ENCODE results near the gene DPPA5.
"Not testable (repeated sequence)": the region's sequence is repeated elsewhere in the genome, so short reads cannot be mapped to it uniquely, and the experiment has no call there.

The DPPA5 gene, protein sequence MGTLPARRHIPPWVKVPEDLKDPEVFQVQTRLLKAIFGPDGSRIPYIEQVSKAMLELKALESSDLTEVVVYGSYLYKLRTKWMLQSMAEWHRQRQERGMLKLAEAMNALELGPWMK

DNA sequence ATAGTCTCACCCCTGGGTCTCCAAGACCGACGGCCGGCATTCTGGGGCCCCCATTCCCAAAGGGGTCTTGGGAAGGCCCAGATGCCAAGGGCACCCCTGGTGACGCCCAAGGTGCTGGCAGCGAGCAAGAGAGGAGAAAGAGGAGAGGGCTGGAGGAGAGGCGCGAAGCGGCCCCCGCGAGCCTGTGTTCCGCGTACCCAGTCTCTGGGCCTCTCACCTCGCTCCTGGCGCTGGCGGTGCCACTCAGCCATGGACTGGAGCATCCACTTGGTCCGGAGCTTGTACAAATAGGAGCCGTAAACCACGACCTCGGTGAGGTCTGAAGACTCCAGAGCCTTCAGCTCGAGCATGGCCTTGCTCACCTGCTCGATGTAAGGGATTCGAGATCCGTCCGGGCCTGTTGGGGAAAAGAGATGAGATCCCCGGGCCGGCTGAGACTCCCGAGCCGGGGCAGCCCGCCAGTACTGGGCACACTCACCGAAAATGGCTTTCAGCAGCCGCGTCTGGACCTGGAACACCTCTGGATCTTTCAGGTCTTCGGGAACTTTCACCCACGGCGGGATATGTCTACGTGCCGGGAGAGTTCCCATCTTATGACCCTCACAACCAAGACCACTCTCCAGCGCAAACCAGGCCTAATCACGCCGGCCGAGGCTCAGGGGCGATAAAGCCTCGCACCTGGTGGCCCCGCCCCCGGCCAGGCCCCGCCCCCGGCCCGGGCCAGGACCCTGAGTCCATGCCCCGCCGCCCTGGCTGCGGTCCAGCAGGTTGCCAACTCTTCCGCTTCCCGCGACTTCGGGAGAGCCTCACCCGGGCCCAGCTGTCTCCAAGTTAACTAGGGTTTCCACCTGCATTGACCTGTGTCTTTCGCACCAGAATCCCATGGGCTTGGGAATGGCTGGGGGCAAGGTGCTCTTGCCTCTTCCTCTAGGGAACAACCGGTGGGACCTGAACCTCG is at the start of gene DPPA5:
Gene DPPA5, minus strand, starts transcription at position 641 of the 958 bp plus-strand sequence. Its CDS starts 51 bp downstream, at position 590.
- DNase-seq, result no peak

DNA sequence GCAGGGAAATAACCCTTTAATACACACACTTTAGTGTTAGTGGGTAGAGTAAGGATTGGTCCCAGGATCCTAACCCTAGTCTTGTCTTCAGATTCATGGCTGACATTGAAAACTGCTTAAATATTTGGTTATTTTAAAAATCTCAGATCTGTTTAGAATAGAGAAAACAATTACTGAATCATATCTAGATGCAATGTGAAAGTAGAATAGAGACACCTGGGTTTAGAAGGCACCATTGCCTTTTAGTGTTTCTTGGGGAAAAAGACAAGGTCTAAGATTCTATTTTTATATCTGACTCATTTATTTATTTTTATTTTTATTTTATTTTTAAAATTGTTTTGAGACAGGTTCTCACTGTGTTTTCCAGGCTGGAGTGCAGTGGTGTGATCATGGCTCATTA is 46.6 kb upstream of the DPPA5 start:
- no peak for DNase-seq

DNA sequence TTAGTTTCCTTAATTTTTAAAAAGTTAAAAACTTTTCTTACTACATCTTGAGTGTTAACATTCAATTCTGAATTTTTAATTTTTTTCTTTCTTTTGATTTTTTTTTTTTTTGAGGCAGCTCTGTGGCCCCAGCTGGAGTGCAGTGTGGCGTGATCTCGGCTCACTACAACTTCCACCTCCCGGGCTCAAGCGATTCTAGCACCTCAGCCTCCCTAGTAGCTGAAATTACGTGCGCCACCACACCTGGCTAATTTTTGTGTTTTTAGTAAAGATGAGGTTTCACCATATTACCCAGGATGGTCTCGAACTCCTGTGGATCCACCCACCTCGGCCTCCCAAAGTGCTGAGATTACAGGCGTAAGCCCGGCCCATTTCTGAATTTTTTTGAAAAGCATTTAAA is 41.8 kb upstream of the DPPA5 start:
- no peak for DNase-seq

DNA sequence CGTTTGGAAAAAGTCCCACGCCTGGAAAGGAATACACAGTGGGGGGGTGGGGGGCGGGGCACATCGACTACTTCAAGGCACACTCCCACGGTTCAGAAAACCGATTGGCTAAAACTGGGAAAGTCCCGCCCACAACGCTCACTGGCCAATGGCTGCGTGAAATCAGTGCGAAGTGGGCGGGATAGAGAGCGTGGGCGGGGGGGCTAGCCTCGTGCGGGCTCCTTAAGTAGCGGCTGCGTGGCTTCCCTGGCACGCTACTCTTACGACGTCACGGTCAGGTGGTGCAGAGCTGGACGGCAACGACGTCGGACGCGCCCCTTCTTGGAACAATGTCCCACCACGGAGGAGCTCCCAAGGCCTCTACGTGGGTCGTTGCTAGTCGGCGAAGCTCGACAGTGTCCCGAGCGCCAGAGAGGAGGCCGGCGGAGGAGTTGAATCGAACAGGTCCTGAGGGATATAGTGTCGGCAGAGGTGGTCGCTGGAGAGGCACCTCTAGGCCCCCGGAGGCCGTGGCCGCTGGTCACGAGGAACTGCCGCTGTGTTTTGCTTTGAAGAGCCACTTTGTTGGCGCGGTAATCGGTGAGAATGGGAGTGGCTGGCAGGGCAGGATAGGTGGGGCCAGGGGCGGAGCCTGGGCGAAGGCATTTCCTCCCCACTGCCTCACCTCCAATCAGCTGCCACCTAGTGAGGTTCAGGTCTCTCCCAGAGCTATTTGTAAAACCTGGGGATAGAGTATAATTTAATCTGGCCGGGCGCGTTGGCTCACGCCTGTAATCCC is 40.7 kb upstream of the DPPA5 start, which contains the start of gene DDX43:
Gene DDX43, plus strand, starts transcription at position 252 of the 778 bp plus-strand sequence. Its CDS starts 78 bp downstream, at position 330.
- DNase-seq, result peak; percentile 59

DNA sequence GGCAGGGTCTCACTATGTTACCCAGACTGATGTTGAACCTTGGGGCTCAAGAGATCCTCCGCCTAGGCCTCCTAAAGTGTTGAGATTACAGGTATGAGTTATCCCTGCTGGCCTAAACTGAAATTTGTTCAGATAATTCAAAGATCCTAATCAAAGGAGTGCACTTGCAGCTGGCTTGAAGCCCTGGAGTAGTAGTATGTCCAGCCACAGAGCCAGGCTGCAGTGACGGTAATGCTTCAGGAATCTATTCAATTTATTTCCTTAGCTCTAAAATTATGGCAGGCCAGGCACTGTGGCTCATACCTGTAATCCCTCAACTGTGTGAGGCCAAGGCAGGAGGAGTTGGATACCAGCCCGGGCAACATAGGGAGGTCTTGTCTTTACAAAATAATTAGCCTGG is 39.2 kb upstream of the DPPA5 start:
- no peak for DNase-seq

DNA sequence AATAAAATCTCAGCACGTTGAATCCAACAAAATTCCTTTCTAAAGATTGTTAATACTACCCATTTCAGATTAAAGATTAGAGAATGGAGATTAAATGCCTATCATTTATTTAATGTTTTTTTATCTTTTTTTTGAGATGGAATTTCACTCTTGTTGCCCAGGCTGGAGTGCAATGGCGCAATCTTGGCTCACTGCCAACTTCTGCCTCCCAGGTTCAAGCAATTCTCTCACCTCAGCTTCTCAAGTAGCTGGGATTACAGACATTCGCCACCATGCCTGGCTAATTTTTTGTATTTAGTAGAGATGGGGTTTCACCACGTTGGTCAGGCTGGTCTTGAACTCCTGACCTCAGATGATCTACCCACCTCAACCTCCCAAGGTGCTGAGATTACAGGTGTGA is 38.1 kb upstream of the DPPA5 start:
- DNase-seq, result not testable (repeated sequence)

DNA sequence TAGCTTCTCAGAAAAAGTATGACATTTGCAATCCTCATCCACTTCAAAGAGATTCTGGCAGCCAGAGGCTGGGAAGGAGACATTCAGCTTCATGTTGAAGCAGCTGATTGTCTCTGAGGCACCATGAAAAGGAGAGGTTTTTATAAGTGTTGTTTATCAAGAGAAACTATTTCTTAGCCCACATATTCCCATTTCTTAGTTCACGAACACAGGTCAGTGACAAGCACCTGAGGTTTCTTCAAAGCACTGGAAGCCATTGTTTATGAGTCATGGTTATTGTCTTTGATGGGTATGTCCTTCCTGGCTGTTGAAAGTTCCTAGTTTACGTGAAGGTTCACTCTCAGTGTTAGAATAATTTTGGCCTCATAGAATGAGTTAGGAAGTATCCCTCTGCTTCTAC is 37.6 kb upstream of the DPPA5 start:
- no peak for DNase-seq

DNA sequence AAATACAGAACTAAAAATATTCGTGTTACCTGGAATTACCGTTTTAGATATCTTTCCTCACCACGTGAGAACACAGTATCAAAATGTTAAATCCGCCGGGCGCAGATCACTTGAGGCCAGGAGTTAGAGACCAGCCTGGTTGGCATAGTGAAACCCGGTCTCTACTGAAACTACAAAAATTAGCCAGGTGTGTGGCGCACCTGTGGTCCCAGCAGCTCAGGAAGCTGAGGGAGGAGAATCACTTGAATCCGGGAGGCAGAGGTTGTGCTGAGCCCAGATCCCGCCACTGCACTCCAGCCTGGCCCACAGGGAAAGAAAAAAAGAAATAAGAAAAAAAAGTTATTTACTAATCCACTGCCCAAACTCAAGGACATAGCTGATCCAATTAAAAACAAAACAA is 35.8 kb upstream of the DPPA5 start:
- no peak for DNase-seq

DNA sequence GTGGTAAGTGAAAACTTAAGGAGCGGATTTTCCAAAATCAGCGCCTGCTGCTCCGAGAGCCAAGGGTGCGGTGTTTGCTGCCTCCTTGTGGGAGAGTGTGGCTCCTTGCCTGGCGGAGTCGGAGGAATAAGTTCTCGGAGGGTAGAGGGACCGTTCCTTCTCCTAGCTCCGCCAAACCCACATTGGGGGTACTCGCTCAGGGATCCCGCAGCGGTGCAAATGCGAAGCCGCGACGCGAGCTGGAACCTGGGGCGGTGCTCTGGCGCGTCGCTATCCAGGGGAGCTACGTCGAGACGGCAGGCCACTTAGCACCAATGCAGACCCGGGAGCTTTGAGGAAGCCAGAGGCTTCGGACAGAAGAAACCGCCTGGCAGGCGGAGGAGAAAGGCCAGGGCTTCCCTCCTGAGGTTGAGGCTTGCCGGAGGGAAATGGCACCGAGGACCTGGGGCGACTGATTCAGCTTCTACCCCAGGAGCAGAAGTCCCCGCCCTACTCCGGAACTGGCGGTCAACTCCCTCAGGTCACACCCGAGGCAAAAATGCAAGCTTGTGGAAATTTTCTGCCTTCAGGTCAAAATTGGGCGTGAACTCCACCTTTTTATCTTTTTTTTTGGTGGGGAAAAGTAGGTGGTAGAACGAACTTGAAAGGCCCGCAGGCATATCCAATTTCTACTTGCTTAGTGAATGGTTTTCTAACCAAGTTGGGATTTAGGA is 34.9 kb upstream of the DPPA5 start:
- DNase-seq, result no peak

DNA sequence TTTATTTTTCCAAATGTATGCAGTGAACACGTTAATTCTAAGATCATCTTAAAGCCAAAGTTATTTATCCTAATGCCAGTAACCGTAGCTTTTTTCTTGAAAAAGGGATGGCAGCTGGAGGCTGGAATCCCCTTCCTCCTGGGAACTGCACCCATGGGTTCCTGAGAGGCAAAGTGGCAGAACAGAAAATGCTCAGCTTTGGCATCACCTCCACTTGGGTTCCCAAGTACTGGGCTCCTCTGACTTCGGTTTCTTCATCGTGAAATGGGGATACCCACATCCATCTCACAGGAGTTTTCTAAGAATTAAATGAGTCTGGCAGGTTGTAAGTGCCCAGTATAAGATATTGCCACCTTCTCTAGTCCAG is 34.3 kb upstream of the DPPA5 start:
- DNase-seq, result no peak

DNA sequence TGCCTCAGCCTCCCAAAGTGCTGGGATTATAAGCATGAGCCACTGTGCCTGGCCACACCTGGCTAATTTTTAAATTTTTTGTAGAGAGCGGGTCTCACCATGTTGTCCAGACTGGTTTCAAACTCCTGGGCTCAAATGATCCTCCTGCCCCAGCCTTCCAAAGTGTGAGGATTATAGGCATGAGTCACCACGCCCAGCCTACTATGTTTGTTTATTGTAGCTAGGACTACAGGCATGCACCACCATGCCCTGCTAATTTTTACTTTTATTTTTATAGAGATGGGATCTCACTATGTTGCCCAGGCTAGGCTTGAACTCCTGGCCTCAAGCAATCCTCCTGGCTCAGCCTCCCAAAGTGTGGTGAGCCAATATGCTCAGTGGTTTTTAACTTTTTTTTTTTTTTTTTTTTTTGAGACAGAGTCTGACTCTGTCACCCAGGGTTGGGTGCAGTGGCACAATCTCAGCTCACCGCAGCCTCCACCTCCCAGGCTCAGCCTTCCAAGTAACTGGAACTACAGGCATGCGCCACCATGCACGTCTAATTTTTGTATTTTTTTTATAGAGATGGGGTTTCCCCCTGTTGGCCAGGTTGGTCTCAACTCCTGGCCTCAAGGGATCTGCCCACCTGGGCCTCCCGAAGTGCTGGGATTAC is 28.5 kb upstream of the DPPA5 start:
- DNase-seq, result no peak

DNA sequence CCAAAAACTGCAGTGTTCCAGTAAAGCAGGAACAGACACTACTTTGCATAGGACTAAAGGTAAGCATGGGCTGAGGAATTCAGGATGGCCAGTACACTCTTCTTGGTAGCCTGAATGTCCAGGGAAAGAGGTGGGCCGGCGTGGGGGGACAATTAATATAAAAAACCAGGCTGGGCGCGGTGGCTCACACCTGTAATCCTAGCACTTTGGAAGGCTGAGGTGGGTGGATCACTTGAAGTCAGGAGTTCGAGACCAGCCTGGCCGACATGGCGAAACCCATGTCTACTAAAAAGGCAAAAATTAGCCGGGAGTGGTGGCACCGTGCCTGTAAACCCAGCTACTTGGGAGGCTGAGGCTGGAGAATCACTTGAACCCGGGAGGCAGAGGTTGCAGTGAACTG is 27.5 kb upstream of the DPPA5 start:
- DNase-seq, result not testable (repeated sequence)

DNA sequence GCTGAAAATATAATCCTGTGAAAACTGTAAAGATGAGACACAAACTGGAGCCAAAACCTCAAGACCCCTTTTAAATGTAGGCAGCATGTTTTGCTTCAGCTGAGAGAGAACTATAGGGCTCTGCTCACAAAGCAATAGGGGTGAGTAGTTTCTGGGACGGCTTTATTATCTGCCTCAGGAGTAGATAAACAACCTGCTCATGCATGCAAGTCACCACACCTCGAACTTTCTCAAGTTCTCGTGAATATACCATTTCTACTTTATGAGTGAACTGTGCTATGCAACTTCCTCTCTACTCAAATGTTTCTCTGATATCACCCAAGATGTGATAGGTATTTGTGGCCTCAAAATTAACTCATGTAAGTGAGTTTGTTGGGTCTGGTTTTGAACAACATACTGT is 23.1 kb upstream of the DPPA5 start:
- DNase-seq, result no peak

DNA sequence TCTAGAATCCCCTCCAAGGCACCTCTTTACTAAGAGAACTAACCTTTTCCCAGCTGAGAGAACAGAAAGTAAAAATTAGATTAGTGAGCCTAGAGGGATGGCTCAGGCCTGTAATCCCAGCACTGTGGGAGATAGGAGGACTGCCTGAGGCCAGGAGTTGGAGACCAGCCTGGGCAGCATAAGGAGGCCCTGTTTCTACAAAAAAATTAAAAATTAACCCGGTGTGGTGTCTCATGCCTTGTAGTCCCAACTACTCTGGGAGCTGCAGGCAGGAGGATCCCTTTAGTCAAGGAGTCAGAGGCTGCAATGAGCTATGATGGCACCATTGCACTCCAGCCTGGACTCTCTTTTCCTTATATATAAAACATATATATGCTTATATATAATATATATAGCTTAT is 21.1 kb upstream of the DPPA5 start:
- DNase-seq, result no peak

DNA sequence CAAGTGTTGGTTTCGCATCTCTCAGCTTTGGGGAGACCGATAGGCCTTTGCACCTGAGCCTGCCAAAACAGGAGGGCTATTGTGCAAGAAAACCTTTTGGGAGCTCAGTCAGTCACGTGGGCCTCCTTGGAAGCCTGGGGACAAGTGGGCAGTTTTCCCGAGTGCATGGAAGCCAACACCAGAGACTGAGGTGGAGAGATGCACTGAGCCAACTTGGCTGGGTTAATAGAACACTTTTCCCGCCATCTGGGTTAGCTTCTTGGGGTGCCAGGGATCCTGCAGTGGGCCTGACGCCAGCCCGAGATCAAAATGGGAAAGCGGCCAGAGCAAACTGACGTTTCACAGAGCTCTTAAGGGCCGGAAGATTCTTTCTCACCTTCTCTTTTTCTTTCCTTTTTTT is 18.4 kb upstream of the DPPA5 start:
- DNase-seq, result no peak

DNA sequence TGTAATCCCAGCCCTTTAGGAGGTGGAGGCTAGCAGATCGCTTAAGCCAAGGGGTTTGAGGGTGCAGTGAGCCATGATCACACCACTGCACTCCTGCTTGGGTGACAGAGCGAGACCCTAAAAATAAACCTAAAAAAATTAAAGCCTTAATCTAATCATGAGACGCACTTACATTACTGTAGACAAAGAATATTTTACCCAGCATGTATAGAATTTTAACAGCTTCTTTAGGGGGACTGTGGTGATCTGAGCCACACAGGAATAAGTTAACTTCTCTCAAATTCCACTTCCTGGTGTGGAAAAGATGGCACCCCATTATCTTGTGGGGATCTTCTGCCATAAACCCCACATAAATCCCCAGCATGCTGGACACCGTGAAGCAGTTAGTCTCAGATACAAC is 17.9 kb upstream of the DPPA5 start:
- no peak for DNase-seq

DNA sequence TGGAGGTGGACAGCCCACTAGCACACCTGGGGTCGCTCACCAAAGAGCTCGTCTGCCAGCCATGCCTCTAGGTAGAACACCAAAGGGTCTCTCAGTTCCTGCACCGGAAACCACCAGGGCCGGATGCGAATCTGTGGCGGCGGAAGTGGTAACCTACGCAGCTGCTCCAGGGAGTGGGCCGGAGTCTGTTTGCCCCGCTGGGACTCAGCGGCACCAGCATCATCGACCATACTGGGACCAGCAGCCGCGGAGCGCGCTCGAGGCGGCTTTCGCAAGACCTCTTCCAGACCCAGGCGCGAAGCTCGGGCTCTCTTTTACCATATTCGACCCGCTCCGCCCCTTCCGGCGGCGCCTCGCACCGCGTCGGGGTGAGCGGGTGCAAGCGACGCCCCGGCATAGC is 15.5 kb upstream of the DPPA5 start, which contains the start of gene OOEP:
Gene OOEP, minus strand, starts transcription at position 335 of the 400 bp plus-strand sequence. Its CDS starts 105 bp downstream, at position 230.
- no peak for DNase-seq

DNA sequence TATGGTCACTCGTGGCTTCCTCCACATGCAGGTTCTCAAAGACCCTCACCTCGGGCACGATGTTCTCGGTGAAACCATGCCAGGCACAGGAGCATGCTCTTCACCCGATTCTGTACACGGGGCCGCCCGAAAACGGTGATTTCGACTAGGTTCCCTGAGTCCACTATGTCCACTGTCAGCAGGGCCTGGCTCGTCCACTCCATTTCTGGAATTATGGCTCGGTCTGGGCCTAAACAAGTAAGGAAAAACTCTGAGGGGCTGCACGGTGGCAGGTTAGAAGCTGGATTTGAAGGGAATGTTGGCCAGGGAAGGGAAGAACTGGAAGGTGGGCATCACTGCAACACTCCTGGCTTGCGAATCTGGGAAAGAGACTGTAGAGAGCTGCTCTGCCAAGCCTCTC is 15.1 kb upstream of the DPPA5 start:
- no peak for DNase-seq

DNA sequence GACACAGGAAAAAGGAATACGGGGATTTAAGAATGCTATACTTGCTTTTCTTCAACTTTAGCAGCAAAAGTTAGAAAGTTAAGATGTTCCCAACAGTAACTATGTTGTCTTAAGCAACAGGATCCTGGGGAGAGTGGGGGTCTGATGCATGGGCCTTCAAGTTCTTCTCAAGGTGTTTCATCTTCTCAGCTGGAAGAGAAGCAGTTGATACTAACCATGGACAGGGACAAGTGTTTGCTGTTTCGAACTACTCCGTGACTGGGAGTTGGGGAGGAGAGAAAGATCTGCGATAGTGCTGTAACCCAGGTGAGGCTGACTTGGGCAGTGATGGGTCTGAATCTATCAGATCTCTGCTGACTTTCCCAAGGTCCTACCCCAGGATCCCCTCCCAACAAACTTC is 14.6 kb upstream of the DPPA5 start:
- DNase-seq, result no peak

DNA sequence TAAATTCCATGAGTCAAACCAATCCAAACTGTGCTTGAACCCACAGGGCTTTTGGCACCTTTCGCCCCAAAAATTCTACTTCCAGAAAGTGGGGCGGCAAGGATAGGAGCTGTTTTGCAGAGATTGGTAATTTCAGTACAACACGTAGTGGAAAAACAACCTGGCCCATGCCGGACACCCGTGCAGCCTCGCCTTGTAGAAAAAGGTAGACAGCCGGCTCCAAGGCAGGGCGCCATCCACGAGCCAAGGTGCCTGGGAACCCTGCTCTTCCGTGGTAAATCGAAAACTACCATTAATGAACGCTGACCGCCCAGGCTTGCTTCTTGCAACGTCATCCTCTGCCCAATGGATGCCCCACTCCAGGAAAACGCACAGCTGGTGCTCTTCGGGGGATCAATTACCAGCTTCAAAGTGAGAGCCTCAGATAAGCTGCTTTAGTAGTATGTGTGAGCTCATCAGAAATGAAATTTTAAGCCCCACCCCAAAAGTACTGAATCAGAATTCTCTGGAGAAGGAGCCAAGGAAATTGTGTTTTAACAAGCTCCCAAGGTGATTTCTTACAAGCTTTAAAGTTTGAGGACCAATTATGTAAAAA is 13.8 kb upstream of the DPPA5 start:
- no peak for DNase-seq

DNA sequence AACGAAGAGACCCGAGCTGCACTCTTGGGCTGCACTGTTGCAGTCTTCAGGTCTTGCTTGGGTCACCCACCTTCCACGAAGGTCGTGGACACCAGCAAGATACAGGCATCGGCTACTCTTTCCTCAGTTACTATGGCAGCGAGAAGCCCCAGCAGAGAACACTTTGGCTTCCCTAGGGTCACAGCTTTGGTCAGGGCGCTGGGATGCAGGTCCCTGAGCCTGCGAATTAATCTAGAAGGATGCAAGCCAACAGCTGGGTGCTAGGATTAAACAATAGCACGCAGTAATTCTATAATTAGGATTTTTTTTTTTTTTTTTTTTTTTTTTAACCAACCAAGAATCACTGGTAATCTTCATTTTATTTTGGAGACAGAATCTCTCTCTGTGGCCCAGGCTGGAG is 10.5 kb upstream of the DPPA5 start:
- no peak for DNase-seq

DNA sequence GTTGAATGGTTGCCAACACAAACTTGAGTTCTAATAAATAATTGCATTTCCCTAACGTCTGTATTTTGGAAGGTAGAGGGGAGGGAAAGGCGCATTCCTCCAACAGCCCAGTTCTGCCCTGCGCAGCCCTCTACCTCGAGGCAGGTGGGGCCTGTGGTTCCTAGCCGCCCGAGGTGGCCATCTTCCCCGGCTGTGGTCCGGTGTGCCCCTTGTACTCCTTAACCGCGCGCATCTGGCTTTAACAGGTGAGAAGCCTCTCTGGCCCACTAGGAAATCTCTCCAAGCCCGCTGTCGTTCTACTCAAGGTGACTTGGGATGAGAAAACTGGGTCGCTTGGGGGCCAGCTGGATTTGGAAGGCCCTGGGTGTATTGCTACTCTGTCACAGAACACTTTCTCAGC is 10.0 kb upstream of the DPPA5 start:
- no peak for DNase-seq
